ENCODE results near the gene LRRC74A. TPM values are rescaled to one million over a fixed set of nuclear protein-coding genes. Genes with fewer than 3 reads are reported as not detected.
"Not testable (repeated sequence)": the region's sequence is repeated elsewhere in the genome, so short reads cannot be mapped to it uniquely, and the experiment has no call there.

LRRC74A gene
- total RNA-seq, 1 experiment from 2014 or later, result not detected

DNA sequence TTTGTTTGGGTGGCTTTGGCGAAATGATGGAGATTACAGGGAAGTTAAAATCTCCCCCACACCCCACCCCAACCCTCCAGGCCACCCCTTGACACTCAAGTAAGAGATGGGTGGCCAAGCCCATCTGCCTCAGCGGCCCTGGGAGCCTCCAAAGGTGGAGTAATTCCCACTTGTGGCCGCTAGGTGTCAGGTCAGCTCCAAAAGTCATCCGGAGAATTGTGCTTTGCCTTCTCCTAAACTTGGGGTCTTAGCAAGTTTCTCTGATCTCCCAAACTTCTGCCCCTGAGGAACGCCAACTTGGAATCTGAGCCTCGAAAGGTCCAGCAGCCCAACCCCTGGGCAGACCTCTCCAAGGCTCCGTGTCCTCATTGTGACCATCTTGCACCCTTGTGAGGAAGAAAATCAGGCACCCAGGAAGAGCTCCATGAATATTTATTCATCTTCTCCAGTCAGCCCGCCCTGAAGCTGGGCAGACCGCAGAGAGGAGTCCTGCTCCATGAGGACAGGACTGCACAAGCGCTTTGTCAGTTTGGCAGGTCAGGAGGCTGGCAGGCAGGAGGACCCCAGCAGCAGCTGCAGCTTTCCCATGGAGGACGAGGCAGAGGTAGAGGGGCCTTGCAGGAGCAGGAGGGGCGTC lies 46.7 kb downstream of the LRRC74A start:
- Histone ChIP-seq H3K4me3 (no peak overlapping the region), H3K9me3 (replicated peaks) (peaks cover 4% of the 10 kb centered on the region; the same call in 1 of the 2 replicates), H3K27ac (no peak overlapping the region), H3K36me3 (no peaks in the 10 kb centered on the region), H3K4me1 (replicated peaks) (peaks cover 19% of the 10 kb centered on the region), H3K27me3 (replicated peaks) (0 out of 2 replicates have a peak, but pooled peaks cover 4% of the 10 kb centered on the region)
- peak in 1 of 2 experiments; percentile 41 for DNase-seq (ENCODE audit: low read depth in 1 of 2, low spot score in 2 of 2)

DNA sequence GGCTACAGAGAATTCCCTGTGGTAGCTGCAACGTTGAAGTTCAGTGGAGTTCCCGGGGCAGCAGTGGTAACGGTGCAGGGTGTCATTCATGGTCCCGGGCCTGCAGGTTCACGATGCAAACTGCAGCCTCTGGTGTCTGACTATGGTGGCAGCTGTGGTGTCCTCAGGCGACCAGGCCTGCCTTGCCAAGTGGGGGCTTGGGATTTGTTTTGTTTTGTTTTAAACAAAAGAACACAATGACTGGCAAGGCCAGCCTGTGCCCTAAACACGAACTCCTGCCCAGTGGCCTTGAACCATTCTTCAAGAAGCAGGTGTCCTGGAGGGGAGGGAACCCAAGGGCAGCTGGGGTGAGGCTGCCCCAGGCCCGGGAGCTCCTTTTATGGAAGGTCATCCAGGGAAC lies 48.5 kb downstream of the LRRC74A start:
- H3K27ac ChIP-seq, result no peak overlapping the region
- no peak overlapping the region for H3K4me3 ChIP-seq
- H3K4me1 ChIP-seq (replicated peaks), result peaks cover 20% of the 10 kb centered on the region
- peaks cover 4% of the 10 kb centered on the region; the same call in 1 of the 2 replicates for H3K9me3 ChIP-seq (replicated peaks)
- DNase-seq (ENCODE audit: low read depth in 1 of 2, low spot score in 2 of 2), result no peak
- 0 out of 2 replicates have a peak, but pooled peaks cover 4% of the 10 kb centered on the region for H3K27me3 ChIP-seq (replicated peaks)
- no peaks in the 10 kb centered on the region for H3K36me3 ChIP-seq

- H3K4me1 ChIP-seq (replicated peaks), result peaks cover 20% of the 10 kb centered on the region
- H3K9me3 ChIP-seq (replicated peaks), result peaks cover 4% of the 10 kb centered on the region; the same call in 1 of the 2 replicates
- 0 out of 2 replicates have a peak, but pooled peaks cover 4% of the 10 kb centered on the region for H3K27me3 ChIP-seq (replicated peaks)
- peak; percentile 47 to 67 for DNase-seq (ENCODE audit: low read depth in 1 of 2, low spot score in 2 of 2)
- H3K36me3 ChIP-seq, result no peaks in the 10 kb centered on the region
- no peak overlapping the region for H3K27ac ChIP-seq
- H3K4me3 ChIP-seq, result no peak overlapping the region
Observed at GRCh38 chr14:76876076-76876475, 49.9 kb downstream of the LRRC74A start.

DNA sequence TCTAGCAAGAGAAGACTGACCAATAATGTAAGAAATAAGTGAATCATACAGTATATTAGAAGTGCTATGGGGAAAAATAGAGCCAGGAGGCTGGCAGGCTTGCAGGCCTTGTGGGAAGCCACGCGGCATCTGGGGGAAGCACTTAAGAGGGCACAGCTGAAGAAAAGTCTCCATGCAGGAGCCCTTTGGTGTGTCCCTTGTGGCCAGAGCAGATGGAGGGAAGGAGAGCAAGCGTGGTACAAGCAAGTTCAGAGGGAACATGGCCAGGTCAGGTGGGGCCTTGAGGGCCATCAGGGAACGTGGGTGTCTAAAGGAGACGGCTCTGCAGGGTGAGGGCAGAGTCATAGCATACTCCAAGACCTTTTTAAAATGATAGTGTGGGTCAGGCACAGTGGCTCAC lies 51.7 kb downstream of the LRRC74A start:
- Histone ChIP-seq H3K9me3 (replicated peaks) (peaks cover 4% of the 10 kb centered on the region; the same call in 1 of the 2 replicates), H3K27ac (no peak overlapping the region), H3K4me1 (replicated peaks) (peaks cover 20% of the 10 kb centered on the region), H3K4me3 (no peak overlapping the region), H3K36me3 (no peaks in the 10 kb centered on the region), H3K27me3 (replicated peaks) (no peaks in the 10 kb centered on the region)
- no peak for DNase-seq (ENCODE audit: low read depth in 1 of 2, low spot score in 2 of 2)

DNA sequence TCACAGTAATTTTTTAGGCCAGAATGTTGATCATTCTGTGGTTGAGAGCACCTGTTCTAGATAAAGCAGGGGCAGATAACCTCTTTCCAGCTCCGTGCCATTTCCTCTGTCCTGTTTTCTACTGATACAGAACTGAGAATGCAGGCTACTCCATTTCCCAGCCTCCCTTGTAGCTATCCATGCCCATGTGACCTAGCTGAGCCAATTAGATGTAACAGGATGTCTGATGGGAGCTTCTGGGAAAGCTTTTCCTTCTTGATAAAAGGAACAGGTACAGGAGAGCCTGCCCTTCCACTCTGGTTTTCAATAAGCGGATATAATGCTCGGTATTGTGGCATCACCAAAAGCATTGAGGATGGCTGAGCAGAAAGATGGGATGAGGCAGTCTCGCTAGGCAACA lies 54.2 kb downstream of the LRRC74A start:
- DNase-seq (ENCODE audit: low read depth in 1 of 2, low spot score in 2 of 2), result no peak
- H3K36me3 ChIP-seq, result no peaks in the 10 kb centered on the region
- H3K4me3 ChIP-seq, result no peak overlapping the region
- H3K9me3 ChIP-seq (replicated peaks), result peaks cover 4% of the 10 kb centered on the region; the same call in 1 of the 2 replicates
- H3K27ac ChIP-seq, result no peak overlapping the region
- H3K4me1 ChIP-seq (replicated peaks), result peaks cover 20% of the 10 kb centered on the region
- no peaks in the 10 kb centered on the region for H3K27me3 ChIP-seq (replicated peaks)

GRCh38 chr14:76881348-76881747 lies 55.1 kb downstream of the LRRC74A start:
- Histone ChIP-seq H3K27ac (no peak overlapping the region), H3K36me3 (no peaks in the 10 kb centered on the region), H3K4me3 (no peak overlapping the region), H3K4me1 (replicated peaks) (peaks cover 17% of the 10 kb centered on the region), H3K27me3 (replicated peaks) (no peaks in the 10 kb centered on the region), H3K9me3 (replicated peaks) (no peaks in the 10 kb centered on the region)
- no peak for DNase-seq (ENCODE audit: low read depth in 1 of 2, low spot score in 2 of 2)

DNA sequence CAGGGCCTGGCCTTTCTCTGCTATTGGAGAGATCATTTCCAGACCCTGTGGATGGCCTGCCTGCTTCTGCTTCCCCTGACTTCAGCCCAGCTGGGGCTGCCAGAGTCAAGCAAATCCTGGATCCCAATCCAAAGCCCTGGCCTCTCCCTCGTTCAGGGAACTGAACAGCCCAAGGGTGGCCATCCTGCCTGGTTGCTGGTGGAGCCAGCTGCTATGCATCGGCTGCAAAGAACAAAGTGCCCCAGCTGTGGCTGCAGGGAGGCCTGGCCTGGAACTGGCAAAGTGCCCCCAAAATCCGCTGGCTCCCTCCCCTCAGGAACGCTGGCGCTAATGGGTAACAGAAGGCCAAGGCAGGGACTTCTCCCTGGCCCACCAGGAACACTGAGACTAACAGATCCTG lies 56.4 kb downstream of the LRRC74A start:
- no peak overlapping the region for H3K27ac ChIP-seq
- H3K4me1 ChIP-seq (replicated peaks), result peaks cover 4% of the 10 kb centered on the region
- no peak for DNase-seq (ENCODE audit: low read depth in 1 of 2, low spot score in 2 of 2)

DNA sequence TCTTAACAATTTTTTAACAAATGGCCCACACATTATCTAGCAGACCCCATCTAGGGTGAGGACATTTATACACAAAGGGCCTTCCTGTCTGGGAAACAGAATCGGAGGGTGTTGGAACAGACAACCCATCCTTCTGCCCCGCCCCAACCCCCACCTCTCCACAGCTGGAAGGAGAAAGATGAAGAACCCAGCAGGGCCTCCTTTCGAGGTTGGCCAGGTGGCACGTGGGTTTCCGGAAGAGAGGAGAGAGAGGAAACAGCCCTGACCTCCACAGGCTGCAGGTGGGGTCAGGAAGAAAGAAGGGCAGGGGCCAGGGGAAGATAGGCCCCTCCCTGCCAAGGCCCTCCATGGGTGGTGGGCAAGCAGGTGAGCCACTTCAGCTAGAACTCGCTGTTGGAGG lies 57.2 kb downstream of the LRRC74A start:
- DNase-seq (ENCODE audit: low read depth in 1 of 2, low spot score in 2 of 2), result no peak
- H3K36me3 ChIP-seq, result no peaks in the 10 kb centered on the region
- H3K4me1 ChIP-seq (replicated peaks), result no peaks in the 10 kb centered on the region
- H3K9me3 ChIP-seq (replicated peaks), result no peaks in the 10 kb centered on the region
- no peaks in the 10 kb centered on the region for H3K27me3 ChIP-seq (replicated peaks)
- H3K4me3 ChIP-seq, result no peak overlapping the region
- no peak overlapping the region for H3K27ac ChIP-seq

More for the DNA sequence above, 56.4 kb downstream of the LRRC74A start:
- H3K36me3 ChIP-seq, result no peaks in the 10 kb centered on the region
- no peak overlapping the region for H3K4me3 ChIP-seq
- H3K9me3 ChIP-seq (replicated peaks), result no peaks in the 10 kb centered on the region
- no peaks in the 10 kb centered on the region for H3K27me3 ChIP-seq (replicated peaks)

DNA sequence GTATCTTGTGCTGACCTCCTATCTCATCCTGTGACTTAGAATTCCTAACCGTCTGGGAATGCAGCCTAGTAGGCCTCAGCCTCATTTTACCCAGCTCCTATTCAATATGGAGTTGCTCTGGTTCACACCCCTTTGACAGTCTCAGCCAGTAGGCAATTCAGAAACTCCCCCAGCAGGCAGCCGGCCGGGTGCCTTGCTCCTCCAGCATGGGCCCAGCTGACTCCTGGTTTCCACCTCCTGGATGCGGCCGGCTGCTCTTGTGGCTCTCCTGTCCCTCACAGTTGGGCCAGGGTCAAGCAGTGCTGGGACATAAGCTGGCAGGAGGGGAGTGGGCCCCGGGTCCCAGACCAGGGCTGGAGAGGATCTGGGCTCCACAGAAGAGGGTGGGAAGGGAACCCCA lies 58.2 kb downstream of the LRRC74A start:
- H3K36me3 ChIP-seq, result no peaks in the 10 kb centered on the region
- no peak overlapping the region for H3K4me3 ChIP-seq
- H3K9me3 ChIP-seq (replicated peaks), result no peaks in the 10 kb centered on the region
- no peaks in the 10 kb centered on the region for H3K4me1 ChIP-seq (replicated peaks)
- DNase-seq (ENCODE audit: low read depth in 1 of 2, low spot score in 2 of 2), result no peak
- H3K27ac ChIP-seq, result no peak overlapping the region
- no peaks in the 10 kb centered on the region for H3K27me3 ChIP-seq (replicated peaks)

DNA sequence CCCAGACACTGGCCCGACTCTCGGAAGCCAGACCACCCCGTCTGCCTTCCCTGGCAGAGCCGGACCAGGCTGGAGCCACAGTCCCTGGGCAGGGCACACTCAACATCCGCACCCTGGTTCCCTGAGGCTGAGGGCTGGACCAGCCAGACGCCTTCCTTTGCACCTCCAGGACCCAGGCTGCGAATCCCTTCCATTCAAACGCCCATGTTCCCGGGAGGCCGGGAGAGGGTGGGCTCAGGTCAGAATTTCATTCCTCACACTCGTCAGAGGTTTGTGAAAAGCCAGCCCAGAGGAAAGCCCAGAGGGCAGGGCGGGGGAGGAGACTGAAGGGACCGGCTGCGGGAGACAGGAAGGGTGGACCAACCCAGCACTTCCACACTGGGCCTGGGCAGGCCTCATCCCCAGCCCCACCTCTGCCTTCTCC lies 58.7 kb downstream of the LRRC74A start:
- no peaks in the 10 kb centered on the region for H3K27me3 ChIP-seq (replicated peaks)
- no peak for DNase-seq (ENCODE audit: low read depth in 1 of 2, low spot score in 2 of 2)
- H3K4me1 ChIP-seq (replicated peaks), result no peaks in the 10 kb centered on the region
- H3K36me3 ChIP-seq, result no peaks in the 10 kb centered on the region
- no peak overlapping the region for H3K4me3 ChIP-seq
- H3K27ac ChIP-seq, result no peak overlapping the region
- no peaks in the 10 kb centered on the region for H3K9me3 ChIP-seq (replicated peaks)

- DNase-seq (ENCODE audit: low read depth in 1 of 2, low spot score in 2 of 2), result no peak
- H3K4me1 ChIP-seq (replicated peaks), result no peaks in the 10 kb centered on the region
- no peak overlapping the region for H3K4me3 ChIP-seq
Observed at GRCh38 chr14:76887191-76887590, 61.0 kb downstream of the LRRC74A start.

DNA sequence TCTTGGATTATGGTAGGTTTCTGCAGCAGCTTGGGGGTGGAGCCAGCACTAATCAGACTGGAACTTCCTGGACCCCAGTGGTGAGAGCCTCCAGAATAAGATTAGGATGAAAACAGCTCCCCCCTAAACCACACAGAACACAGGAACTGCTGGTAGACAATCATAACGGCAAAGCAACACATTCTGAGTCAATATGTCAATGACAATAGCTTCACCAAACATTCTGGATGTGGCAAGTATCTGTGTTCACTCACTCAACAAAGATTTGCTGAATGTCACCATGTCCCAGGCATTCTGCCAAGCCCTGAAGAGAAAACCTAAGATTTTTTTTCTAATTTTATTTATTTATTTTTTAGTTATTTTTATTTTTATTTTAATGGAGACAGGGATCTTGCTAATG lies 65.2 kb downstream of the LRRC74A start:
- Histone ChIP-seq H3K36me3 (no peaks in the 10 kb centered on the region), H3K4me3 (no peak overlapping the region), H3K27ac (no peak overlapping the region), H3K4me1 (replicated peaks) (no peaks in the 10 kb centered on the region), H3K9me3 (replicated peaks) (peaks cover 6% of the 10 kb centered on the region), H3K27me3 (replicated peaks) (no peaks in the 10 kb centered on the region)
- DNase-seq (ENCODE audit: low read depth in 1 of 2, low spot score in 2 of 2), result no peak

More at GRCh38 chr14:76887191-76887590, 61.0 kb downstream of the LRRC74A start:
- Histone ChIP-seq H3K36me3 (no peaks in the 10 kb centered on the region), H3K27ac (no peak overlapping the region), H3K27me3 (replicated peaks) (no peaks in the 10 kb centered on the region), H3K9me3 (replicated peaks) (peaks cover 2% of the 10 kb centered on the region)

DNA sequence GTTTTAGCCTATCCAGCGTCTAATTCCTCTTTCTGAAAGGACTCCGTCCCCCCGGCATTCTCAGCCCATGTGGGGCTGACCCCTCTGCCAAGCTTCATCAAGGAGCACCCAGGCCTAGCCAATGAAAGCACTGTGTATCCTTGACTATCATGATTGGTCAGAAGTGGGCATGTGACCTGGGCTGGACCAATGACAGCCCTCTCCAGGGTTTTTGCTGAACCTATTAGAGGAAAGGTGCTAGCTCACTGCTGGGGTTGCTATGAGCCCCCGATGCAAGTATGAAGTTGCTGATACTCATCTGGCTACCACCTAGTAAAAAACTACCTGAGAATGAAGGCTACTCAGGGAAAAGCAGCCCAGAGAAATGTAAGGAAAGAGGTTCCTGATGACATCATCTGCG lies 68.1 kb downstream of the LRRC74A start:
- H3K36me3 ChIP-seq, result no peaks in the 10 kb centered on the region
- no peaks in the 10 kb centered on the region for H3K27me3 ChIP-seq (replicated peaks)
- H3K4me1 ChIP-seq (replicated peaks), result no peaks in the 10 kb centered on the region
- peaks cover 6% of the 10 kb centered on the region for H3K9me3 ChIP-seq (replicated peaks)
- no peak overlapping the region for H3K27ac ChIP-seq
- DNase-seq (ENCODE audit: low read depth in 1 of 2, low spot score in 2 of 2), result no peak
- no peak overlapping the region for H3K4me3 ChIP-seq

DNA sequence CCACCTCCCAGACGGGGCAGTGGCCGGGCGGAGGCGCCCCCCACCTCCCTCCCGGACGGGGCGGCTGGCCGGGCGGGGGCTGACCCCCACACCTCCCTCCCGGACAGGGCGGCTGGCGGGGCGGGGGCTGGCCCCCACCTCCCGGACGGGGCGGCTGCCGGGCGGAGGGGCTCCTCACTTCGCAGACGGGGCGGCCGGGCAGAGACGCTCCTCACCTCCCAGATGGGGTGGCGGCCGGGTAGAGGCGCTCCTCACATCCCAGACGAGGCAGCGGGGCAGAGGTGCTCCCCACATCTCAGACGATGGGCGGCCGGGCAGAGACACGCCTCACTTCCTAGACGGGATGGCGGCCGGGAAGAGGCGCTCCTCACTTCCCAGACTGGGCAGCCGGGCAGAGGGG lies 71.8 kb downstream of the LRRC74A start:
- H3K4me3 ChIP-seq; H3K27me3 ChIP-seq (replicated peaks); H3K9me3 ChIP-seq (replicated peaks); H3K27ac ChIP-seq; DNase-seq (ENCODE audit: low read depth in 1 of 2, low spot score in 2 of 2); H3K36me3 ChIP-seq: not testable (repeated sequence)
- H3K4me1 ChIP-seq (replicated peaks), result peaks cover 25% of the 10 kb centered on the region

GRCh38 chr14:76900682-76901081 lies 74.5 kb downstream of the LRRC74A start:
- Histone ChIP-seq H3K4me1 (replicated peaks) (peaks cover 48% of the 10 kb centered on the region), H3K27ac (peak overlapping the region; percentile 34), H3K4me3 (no peak overlapping the region), H3K27me3 (replicated peaks) (no peaks in the 10 kb centered on the region), H3K9me3 (replicated peaks) (no peaks in the 10 kb centered on the region), H3K36me3 (no peaks in the 10 kb centered on the region)
- peak in 1 of 2 experiments; percentile 13 for DNase-seq (ENCODE audit: low read depth in 1 of 2, low spot score in 2 of 2)
